VCaP (cell line): Measurements from ENCODE around the gene KRT12.

Source experiments
- H3K27ac ChIP-seq: fragments of 450-650 bp; 2 replicates; pipeline ENCODE4 v1.5.1; 2017
- CTCF ChIP-seq: fragments of 450-650 bp; conservative IDR thresholded peaks from 2 replicates; pipeline ENCODE4 v1.5.1; 2017; ENCODE audit warnings: mild to moderate bottlenecking, moderate library complexity

KRT12 gene

GRCh38 chr17:40900809-40901356 lies 33.9 kb upstream of the KRT12 start:
- no peak overlapping the region for H3K27ac ChIP-seq
- no peak for TF ChIP-seq CTCF

- no peak for TF ChIP-seq CTCF
Measured at GRCh38 chr17:40896916-40897455, 30.0 kb upstream of the KRT12 start.

GRCh38 chr17:40895106-40895730 lies 28.2 kb upstream of the KRT12 start:
- no peak for TF ChIP-seq CTCF
- no peak overlapping the region for H3K27ac ChIP-seq

More at GRCh38 chr17:40896916-40897455, 30.0 kb upstream of the KRT12 start:
- no peak overlapping the region for H3K27ac ChIP-seq

GRCh38 chr17:40888196-40888720 lies 21.2 kb upstream of the KRT12 start:
- no peak overlapping the region for H3K27ac ChIP-seq
- no peak for TF ChIP-seq CTCF

GRCh38 chr17:40886090-40886489 lies 19.1 kb upstream of the KRT12 start:
- no peak for TF ChIP-seq CTCF
- no peak overlapping the region for H3K27ac ChIP-seq

GRCh38 chr17:40884708-40885512 lies 17.9 kb upstream of the KRT12 start, which contains the start of gene KRT20:
Gene KRT20 (minus strand): TSS chr17:40885242. CDS start chr17:40885185, 57 bp downstream.
- H3K27ac ChIP-seq, result no peak within 1 kb of the TSS
- TF ChIP-seq CTCF, result peak; percentile 49
